Endothelial cell of umbilical vein (primary cell): Measurements from ENCODE around the gene C11orf68.

Source experiments
- GATA2 ChIP-seq: IDR thresholded peaks from 2 replicates; pipeline ENCODE4 v1.7.0; 2011; ENCODE audit warnings: low read depth, mild to moderate bottlenecking, moderate library complexity, mixed read lengths, low read length; ENCODE audit not compliant: insufficient read length, insufficient read depth
- MYC ChIP-seq: IDR thresholded peaks from one replicate; pipeline ENCODE4 v1.6.1; 2011; ENCODE audit warnings: mild to moderate bottlenecking, low read depth, low read length

- TF ChIP-seq GATA2: no peak
- no peak for TF ChIP-seq MYC
Measured at GRCh38 chr11:65900899-65901180, 18.0 kb downstream of the C11orf68 start.
